NCI-H748 (cell line): ENCODE data around the gene MAGEA8.
"Not testable (repeated sequence)": the region's sequence is repeated elsewhere in the genome, so short reads cannot be mapped to it uniquely, and the experiment has no call there.

ENCODE experiments used
- DNase-seq: peaks from one replicate; lab custom pipeline; 2025; ENCODE audit not compliant: unreplicated experiment; lab: John Stamatoyannopoulos, UW

MAGEA8 gene

DNA sequence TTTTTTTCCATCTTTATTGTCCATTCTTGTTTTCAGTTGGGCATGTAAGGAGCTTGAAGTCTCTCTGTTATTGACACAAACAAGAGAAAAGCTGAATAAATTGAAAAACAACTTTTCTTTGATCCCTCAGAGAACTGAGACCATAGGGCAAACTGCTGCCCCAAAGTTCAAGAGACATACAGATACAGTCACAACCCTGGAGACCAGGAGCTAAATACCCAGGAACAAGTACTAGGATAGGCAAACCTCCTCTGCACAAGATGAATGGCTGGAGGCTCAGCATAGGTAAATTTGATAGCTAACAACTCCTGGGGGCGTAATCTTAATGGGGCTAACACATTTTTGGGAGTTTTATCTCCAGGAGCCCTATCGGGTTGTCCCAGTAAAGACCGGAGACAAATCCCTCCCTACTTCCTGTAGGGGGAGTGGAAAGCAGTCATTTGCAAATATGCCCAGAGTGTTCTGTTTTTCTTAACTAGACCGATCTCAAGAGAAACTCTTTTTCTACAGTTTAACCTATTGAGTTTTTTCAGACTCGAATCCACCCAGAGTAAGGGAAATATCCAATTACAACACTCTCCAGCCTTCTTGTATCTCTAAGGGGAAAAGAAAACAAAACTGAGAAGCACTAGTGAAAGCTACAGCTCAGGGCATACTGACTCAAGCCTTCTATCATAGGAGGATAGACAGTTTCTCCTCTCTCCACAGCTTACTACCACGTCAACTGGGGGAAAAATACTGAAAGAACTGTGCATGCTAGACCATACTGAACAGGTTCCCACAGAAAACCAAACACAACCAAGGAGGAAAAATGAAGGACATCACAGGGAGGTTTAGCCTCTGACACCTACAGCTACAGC lies 23.1 kb downstream of the MAGEA8 start:
- DNase-seq: no peak

DNA sequence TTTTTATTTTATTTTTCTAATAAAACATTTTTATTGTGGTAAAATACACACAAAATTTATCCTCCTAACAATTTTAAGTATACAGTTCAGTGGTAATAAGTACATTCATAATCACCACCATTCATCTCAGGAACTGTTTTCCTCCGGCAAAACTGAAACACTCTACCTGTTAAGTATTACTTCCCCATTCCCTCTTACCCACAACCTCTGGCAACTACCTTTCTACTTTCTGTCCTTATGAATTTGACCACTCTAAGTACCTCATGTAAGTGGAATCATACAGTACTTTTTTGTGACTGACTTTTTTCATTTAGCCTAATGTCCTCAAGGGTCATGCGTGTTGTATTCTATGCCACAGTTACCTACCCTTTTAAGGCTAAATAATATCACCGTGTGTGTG lies 27.3 kb downstream of the MAGEA8 start:
- no peak for DNase-seq

DNA sequence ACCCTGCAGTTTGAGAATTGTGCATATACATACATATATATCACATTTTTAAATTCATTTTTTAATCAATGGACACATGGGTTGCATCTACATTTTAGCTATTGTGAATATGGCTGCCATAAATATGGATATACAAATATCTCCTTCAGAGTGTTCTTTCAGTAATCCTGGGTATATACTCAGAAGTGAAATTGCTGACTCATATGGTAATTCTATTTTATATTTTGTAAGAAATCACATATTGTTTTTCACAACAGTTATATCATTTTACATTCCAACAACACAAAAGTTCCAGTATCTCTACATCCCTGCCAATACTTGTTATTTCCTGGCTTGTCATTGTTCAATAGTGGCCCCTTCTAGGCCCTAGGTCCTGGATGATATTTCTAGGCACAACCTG lies 27.7 kb downstream of the MAGEA8 start:
- no peak for DNase-seq

DNA sequence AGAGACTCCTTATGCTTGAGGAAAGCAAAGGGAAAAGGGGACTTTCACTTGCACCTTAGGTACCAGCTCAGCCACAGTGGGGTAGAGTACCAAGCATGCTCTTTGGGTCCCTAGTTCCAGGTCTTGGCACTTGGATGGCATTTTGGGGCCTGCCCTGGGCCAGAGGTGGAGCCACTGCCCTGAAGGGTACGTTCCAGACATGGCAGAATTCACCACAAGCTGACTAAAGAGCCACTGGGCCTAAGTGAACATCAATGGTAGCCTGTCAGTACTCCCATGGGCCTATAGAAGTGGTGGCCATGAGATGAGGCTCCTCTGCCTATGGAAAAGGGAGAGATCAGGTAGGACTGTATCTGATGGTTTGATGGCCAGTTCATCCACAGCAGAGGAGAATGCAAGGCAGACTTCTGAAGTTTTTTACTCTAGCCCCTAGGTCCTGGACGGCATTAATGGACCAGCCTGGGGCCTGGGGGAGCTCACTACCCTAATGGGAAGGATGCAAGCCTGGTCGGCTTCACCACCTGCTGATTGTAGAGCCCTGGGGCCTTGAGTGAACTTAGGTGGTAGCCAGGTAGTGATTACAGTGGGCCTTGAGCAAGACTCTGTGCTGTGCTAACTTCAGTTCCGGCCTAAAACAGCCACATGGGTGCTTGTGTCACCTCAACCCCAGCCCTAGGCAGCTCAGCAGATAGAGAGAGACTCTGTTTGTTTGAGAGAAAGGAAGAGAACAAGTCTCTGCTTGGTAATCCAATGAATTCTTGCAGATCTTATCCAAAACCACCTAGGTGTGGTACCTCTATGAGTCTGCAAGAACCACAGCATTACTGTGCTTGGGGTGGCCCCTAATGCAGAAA lies 28.6 kb downstream of the MAGEA8 start:
- no peak for DNase-seq

DNA sequence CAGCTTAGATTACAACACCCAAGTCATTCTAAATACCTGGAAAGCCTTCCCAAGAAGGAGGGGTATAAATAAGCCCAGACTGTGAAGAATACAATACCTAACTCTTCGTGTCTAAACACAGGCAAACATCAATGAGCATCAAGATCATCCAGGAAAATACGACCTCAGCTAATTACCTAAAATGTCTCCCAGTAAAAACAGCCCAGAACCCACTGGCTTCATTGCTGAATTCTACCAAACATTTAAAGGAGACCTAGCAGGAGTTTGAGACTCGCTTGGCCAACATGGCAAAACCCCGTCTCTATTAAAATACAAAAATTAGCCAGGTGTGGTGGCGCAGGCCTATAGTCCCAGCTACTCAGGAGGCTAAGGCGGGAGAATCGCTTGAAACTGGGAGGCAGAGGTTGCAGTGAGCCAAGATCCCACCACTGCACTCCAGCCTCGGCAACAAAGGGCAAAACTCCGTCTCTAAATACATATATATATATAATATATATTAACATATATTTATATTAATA lies 29.3 kb downstream of the MAGEA8 start:
- DNase-seq: peak; percentile 7

DNA sequence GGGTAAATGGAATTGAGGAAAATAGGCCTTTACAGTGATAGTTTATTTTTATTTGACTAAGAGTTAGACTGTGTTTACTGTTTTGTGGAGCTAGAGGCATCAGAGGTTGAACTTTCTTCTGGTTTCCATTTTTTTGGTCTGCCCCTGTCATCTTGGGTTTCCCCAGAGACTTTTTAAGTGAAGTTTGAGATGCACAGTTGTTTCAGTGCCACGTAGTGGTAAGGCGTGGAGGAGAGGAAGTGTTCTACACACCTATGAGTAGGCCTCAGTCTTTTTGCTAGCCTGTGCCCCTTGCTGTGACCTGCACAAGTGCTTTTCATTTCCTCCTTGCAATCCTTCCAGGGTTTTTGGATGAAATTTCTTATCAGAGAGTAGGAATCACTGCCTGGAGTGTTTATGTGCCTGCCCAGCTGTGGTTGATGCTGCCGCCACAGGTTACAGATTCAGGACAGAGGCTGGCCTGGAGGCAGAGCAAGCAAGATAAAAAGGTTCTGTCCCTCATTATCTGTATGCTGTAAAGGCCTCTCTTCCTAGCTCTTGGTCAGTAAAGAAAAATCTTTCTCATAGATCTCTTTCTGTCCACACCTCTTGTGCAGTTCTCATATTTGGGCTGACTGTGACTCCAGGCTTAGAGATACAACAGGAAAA lies 35.9 kb downstream of the MAGEA8 start:
- DNase-seq: no peak

DNA sequence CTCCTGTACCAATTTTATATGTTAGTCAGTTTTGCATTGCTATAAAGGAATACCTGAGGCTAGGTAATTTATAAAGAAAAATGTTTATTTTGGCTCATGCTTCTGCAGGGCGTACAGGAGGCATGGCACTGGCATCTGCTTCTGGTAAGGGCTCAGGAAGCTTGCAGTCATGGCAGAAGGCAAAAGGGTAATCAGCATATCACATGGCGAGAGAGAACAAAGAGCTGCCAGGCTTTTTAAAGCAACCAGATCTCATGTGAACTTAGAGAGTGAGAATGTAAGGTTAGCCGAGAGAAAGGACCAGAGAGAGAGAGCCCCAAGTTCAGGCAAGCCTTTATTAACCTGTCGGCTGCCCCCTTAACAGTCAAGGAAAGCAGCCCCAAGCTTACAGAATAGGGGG lies 42.9 kb downstream of the MAGEA8 start:
- DNase-seq: not testable (repeated sequence)

DNA sequence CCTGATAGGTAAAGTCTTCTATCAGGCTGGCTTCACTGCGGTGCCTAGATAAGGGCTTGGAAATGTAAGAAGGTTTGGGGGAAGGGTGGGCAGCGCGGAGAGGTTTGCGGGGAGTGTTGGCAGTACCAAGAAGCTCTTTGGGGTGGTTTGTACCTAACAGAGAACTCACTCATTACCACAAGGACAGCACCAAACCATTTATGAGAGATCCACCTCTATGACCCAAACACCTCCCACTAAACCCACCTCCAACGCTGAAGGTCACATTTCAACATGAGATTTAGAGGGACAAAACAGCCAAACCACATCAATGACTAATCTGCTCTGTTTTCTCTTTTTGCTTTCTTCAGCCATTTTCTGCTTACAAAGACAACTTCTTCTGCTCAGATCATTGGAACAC lies 43.5 kb downstream of the MAGEA8 start:
- not testable (repeated sequence) for DNase-seq

DNA sequence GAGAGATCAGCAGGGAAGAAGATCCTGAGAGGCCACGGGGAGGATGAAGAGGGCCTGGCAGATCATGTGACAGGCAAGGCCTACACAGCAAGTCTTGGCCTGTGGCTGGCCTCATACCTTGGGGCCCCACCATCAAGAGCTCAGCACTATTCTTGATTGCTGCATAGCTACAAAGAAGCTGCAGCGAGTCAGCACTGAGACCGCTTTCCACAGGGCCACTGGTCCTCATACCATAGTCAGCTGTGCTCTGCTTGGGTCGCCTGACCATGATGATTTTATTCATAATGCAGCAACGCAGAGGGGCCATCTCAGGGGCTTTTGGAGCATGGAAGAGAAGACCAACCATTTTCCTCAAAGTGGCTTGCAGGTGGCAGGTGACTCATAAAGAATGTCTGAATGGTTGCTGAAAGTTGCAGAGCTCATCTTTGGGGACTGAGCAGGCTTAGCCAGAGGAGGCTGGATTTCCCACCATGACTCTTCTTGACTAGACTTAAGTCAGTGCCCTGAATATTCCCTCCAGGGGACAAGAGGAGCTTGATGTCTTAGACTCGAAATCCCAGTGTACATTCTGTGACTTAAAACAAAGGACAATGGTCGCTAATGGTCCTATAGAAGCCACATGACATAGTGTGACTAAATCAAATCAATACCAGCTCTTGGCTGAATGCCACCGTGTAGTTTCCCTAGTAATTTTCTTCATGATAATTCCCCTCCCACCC lies 46.4 kb downstream of the MAGEA8 start:
- DNase-seq: not testable (repeated sequence)

DNA sequence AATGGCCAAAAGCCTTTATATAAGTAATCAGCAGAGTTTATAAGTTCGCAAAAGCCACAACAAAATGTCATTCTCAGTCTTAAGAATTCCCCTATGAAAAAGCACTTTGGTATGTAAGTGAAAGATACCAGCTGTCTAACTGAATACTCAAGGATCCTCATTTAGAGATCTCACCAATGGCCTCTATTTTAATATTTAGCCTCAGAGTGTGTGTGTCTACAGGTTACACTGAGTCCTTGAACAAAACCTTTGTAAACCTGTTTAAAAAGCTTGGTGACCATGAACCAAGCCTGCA lies 46.9 kb downstream of the MAGEA8 start:
- not testable (repeated sequence) for DNase-seq

DNA sequence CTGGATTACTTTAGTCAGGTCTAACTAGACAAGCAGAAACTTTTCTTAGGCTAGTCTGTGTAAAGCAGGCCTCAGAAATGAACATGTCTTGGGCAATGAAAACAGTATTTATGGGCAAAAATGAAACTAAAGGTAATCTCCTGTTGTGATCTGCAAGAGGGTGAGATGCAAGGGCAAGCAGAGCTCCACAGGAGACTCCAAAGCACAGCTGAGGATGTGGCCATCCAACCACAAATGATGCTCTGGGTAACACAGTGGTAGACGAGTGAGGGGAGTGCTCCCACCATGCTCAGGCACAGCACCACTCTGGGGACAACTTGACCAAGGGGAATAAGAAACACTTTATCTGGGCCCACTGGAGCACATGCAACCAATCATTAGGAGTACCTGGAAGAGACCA lies 47.7 kb downstream of the MAGEA8 start:
- not testable (repeated sequence) for DNase-seq

DNA sequence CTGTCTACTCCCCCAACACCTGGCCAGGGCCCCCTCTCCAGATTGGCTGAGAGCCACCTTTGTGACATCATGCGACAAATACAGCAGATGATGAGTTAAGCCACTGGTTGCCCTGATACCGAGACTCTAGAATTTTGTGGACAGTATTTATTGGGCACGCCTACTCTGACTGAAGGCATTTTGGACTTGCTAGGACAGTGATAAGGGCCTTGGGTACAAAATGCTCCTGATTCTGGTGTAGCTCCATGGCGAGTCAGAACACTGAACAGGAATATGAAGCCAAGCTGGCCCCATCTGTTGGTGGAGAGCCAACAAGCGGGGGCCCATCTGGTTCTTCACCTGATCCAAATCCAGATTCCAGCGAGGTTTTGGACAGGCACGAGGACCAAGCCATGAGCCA lies 48.4 kb downstream of the MAGEA8 start, which contains the start of gene HSFX4:
HSFX4 (plus strand) TSS at position 174 of the 400 bp plus-strand sequence; CDS start at position 246, 72 bp downstream.
- not testable (repeated sequence) for DNase-seq

DNA sequence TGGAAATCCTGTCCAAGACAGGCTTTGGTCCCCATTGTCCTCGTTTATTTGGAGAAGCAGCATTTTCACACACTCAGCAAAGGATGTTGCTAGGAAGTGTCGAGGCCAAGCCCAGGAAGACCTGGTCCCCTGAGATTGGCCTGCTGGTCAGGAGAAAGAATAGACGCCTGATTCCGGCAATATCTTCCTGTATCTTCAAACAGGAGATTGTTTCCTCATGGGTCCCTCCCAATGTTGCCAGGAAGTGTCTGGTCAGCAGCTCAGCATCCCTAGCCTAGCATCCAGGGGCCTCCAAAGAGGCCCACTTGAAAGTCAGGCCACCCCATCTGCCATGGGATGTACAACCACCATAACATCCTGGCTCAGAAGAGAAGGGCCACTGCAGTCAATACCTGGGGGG lies 50.4 kb downstream of the MAGEA8 start:
- not testable (repeated sequence) for DNase-seq

DNA sequence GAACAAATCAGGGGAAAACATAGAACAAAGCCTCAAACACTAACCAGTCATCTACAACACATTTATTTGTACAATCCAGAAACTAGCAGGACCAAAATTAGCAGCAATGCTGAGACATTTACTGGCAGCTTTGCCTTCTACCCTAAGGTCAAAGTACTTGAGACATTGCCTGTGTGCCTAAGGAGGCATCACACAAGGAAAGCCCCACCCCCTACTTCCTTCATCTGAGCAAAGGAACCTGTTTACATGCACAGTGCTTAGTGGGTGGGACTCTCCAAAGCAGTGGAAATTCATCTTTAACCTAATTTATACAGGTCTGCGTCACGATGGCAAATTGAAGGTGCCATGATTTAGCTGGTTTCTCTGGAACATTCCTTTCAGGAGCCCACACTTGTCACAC lies 51.2 kb downstream of the MAGEA8 start:
- not testable (repeated sequence) for DNase-seq

DNA sequence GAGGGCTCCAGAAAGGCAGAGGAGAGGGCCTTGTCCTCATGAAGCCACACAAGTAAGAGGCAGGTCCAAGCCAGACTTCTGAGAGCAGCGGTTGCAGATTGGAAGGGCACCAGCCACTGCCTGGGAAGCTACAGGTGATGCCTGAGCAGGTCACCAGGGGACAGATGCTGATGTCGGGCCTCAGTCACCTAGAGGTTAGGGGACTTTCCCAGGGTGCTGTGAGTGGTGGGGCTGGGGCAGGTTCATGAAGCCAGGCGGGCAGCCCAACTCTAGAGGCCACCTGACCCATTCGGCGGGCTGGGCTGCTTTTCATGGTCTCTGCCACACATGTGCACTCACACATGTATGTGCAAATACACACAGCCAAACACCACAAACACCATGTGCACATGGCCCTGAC lies 52.0 kb downstream of the MAGEA8 start:
- not testable (repeated sequence) for DNase-seq

DNA sequence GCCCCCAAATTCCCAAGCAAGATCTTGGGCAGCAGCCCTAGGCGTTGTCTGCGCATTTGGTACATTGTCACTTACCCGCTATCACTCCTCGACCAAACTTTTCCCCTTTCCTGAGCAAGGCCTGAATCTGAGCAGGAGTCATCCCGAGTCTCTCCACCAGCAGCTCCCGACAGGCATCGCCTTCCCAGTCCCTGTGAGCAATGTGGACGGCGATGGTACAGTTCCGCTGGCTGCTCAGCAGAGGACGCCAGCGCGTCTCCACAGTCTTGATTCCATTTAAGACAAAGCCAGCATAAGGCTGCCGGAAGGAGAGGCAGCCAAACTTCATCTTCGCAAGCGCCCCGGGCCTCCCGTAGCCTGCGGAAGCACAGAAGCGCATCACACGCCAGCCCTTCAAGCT lies 52.6 kb downstream of the MAGEA8 start:
- not testable (repeated sequence) for DNase-seq
